IPS DF 4.7 (cell line): ENCODE results near the gene YIPF3.
A peak's percentile ranks its signal among the peaks of the same experiment; 100 is the strongest.
"Not testable (repeated sequence)": the region's sequence is repeated elsewhere in the genome, so short reads cannot be mapped to it uniquely, and the experiment has no call there.

Experiments
- DNase-seq: peaks from one replicate; pipeline ENCODE4 v3.0.0-alpha.2; 2013; ENCODE audit warnings: low spot score; ENCODE audit errors: extremely low read depth

YIPF3 gene

GRCh38 chr6:43516697-43517504 is at the start of gene YIPF3, which contains the start of gene POLR1C:
YIPF3 (minus strand) TSS chr6:43516926; CDS start chr6:43516807, 119 bp downstream.
POLR1C (plus strand) TSS chr6:43517089; CDS start chr6:43517110, 21 bp downstream.
- DNase-seq = peak; percentile 93

GRCh38 chr6:43559328-43559727 is 42.6 kb upstream of the YIPF3 start:
- no peak for DNase-seq

- not testable (repeated sequence) for DNase-seq
Measured at GRCh38 chr6:43557620-43558019, 40.9 kb upstream of the YIPF3 start.

- no peak for DNase-seq
Measured at GRCh38 chr6:43547222-43547621, 30.5 kb upstream of the YIPF3 start.

GRCh38 chr6:43544461-43544860 is 27.7 kb upstream of the YIPF3 start:
- no peak for DNase-seq

- no peak for DNase-seq
Measured at GRCh38 chr6:43541774-43542471, 25.2 kb upstream of the YIPF3 start.

- no peak for DNase-seq
Measured at GRCh38 chr6:43540507-43540906, 23.8 kb upstream of the YIPF3 start.

GRCh38 chr6:43539409-43539808 is 22.7 kb upstream of the YIPF3 start:
- not testable (repeated sequence) for DNase-seq

GRCh38 chr6:43538986-43539385 is 22.3 kb upstream of the YIPF3 start:
- not testable (repeated sequence) for DNase-seq

GRCh38 chr6:43532201-43532600 is 15.5 kb upstream of the YIPF3 start:
- no peak for DNase-seq

GRCh38 chr6:43524483-43524961 is 7.8 kb upstream of the YIPF3 start:
- DNase-seq = no peak

GRCh38 chr6:43523284-43523683 is 6.6 kb upstream of the YIPF3 start:
- no peak for DNase-seq

GRCh38 chr6:43522547-43523261 is 6.0 kb upstream of the YIPF3 start:
- no peak for DNase-seq

- no peak for DNase-seq
Measured at GRCh38 chr6:43521836-43522235, 5.1 kb upstream of the YIPF3 start.

GRCh38 chr6:43520097-43520496 is 3.4 kb upstream of the YIPF3 start:
- DNase-seq = no peak

GRCh38 chr6:43517505-43518357 is 1.0 kb upstream of the YIPF3 start:
- no peak for DNase-seq

- no peak for DNase-seq
Measured at GRCh38 chr6:43516367-43516696, 394 bp downstream of the YIPF3 start.

GRCh38 chr6:43515808-43516207 is 918 bp downstream of the YIPF3 start:
- no peak for DNase-seq

GRCh38 chr6:43511824-43512415 is 4.8 kb downstream of the YIPF3 start:
- no peak for DNase-seq

- no peak for DNase-seq
Measured at GRCh38 chr6:43510827-43511163, 5.9 kb downstream of the YIPF3 start.
